HG03571 (cell line): Measurements from ENCODE around the gene EEPD1.

Experiments
- ATAC-seq: cut with Tn5 transposase; IDR thresholded peaks from one replicate; pipeline ENCODE4 v1.9.1; 2021; ENCODE audit not compliant: unreplicated experiment

The EEPD1 gene

DNA sequence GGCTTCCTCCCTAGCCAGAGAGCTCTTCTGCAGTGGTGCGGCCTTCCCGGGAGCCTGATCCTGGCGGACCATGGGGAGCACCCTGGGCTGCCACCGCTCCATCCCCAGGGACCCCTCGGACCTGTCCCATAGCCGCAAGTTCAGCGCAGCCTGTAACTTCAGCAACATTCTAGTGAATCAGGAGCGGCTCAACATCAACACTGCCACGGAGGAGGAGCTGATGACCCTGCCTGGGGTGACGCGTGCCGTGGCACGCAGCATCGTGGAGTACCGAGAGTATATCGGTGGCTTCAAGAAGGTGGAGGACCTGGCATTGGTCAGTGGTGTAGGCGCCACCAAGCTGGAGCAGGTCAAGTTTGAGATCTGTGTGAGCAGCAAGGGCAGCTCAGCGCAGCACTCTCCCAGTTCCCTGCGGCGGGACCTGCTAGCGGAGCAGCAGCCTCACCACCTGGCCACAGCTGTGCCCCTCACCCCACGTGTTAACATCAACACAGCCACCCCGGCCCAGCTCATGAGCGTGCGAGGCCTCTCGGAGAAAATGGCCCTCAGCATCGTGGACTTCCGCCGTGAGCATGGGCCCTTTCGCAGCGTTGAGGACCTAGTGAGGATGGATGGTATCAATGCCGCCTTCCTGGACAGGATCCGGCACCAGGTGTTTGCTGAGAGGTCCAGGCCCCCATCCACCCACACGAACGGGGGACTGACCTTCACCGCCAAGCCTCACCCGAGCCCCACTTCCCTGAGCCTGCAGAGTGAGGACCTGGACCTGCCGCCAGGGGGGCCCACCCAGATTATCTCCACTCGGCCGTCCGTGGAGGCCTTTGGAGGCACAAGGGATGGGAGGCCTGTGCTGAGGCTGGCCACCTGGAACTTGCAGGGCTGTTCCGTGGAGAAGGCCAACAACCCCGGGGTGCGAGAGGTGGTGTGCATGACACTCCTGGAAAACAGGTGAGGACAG is 1.5 kb downstream of the EEPD1 start:
- ATAC-seq = no peak

DNA sequence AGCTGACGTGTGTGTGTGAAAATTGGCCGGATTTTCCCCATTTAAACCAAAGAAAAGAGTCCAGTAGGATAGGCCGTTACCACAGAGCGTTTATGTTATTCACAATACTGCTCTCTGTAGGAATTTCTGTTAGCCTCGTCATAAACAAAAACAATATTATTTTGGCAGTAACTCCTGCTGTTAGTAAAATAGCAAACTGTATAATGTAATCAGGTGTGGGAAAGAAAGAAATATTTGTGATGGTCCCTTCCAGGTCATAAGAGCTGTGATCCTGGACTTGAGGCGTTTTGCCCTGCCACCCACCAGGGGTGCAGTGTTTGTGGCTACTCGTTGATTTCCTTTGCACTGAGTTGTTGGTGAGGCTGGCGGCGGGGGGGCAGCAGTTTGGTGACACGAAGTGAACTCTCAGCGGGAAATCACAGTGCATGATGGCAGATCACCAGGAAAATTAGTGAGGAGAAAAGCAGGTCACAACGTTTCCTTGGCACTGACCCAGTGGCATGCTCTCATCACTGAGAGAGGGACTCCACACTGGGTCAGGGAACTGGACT is 2.8 kb downstream of the EEPD1 start:
- no peak for ATAC-seq

DNA sequence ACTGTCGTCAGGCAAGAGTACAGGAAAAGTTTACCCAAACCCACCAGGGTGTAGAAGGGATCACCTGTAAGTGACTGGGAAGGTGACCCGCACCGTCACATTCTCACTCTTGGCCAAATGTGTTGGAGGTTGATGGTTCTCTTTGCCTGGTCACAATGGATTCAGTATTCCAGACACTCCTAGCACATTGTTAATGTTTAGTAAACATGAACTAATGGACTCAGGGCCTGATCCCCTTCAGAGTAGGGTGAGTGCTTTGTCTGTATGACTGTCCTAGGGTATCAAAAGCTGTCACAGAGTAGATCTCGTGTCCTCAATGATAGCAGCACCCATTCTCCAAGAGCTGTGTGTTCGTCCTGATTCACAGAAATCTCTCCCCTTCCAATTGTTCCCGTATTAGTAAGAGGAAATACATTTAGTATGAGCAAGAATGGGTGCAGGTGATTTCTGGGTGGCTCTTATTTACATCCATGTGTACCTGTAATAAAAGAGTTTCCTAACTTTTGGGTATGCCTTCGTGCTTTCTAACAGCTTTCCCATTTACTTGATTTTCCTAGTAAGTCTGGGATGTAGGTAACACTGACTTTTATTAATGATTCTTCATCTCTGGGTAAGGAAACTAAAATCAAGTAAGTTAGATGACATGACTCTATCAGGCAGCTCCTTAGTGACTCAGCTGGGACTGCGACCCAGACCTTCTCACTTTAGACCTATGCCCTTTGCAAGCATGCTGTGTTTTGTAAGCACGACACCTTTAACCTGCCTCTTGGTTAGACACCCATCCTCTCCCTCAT is 4.7 kb downstream of the EEPD1 start:
- no peak for ATAC-seq

DNA sequence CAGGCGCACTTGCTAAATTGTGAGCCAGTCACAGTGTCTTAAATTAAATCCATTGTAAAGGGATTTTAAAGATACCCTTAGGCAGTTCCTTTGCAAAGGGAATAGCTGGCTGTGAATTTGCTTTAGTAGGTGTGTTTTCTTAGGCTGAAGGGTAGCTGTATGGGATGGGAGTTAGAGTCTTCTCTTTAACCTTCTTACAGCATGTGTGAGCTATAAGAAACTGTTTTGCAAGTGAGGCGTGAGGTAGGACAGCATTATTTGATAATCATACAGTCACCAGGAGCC is 5.2 kb downstream of the EEPD1 start:
- ATAC-seq = no peak

DNA sequence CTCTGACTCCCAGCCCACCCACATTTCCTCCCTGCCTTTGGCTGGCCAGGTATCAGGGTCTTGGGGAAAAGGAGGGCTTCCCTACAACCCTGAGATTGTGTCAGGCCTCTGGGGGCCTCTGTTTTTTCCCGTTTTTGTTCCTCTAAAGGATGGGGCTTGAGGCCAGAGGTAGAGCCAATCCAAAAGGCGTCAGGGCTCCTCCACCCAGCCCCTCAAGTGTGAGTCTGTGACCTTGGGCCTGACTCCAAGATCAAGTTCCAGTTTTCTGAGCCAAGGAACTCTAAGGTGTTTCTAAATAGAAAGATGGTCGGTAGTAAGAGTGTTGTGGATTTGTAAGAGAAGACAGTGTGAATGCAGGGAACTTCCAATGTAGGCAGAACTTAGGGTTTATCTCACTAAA is 6.6 kb downstream of the EEPD1 start:
- ATAC-seq = no peak

DNA sequence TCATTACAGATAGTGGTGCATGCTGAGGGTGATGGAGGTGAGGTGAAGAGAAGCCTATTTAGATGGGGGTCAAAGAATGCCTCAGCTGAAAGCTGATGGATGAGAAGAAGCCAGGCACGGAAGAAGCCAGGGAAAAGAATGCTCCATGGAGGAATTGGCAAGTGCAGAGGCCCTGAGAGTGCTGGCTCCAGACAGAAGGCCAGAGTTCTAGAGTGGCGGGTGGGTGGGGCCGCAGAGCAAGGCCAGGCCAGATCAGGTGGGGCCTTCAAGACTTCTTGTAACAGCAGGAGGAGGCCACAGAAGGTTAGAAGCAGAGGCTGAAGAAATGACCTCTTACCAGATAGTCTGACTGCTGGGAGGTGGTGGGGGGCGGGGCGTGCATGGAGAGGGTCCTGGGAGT is 7.3 kb downstream of the EEPD1 start:
- no peak for ATAC-seq

DNA sequence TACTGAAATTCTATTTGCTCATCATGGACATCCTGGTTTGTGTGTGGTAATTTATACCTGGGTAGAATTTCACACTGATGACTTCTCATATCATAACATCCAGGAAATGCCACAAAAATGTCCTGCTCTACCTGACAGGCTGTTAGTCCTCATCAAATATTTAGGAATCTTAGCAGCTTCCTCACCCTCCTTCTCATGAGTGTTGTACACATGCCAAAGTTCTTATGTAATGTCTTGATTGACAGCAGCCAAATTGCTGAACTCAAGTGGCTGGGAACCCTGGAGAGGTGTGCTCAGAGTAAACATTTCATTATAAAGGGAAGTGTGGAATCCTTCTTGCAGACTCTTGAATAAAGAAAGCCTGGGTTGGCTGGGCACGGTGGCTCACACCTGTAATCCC is 8.9 kb downstream of the EEPD1 start:
- no peak for ATAC-seq

DNA sequence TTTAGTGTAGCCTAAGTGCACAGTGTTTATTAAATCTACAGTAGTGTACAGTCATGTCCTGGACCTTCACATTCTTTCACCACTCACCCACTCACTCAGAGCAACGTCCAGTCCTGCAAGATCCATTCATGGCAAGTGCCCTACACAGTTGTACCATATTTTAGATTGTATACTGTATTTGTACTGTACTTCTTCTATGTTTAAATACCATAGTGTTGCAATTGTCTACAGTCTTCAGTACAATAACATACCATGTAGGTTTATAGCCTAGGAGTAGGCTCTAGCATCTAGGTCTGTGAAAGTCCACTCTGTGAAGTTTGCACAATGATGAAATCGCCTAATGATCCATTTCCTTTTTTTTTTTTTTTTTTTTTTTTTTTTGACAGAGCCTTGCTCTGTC is 12.0 kb downstream of the EEPD1 start:
- ATAC-seq = no peak

DNA sequence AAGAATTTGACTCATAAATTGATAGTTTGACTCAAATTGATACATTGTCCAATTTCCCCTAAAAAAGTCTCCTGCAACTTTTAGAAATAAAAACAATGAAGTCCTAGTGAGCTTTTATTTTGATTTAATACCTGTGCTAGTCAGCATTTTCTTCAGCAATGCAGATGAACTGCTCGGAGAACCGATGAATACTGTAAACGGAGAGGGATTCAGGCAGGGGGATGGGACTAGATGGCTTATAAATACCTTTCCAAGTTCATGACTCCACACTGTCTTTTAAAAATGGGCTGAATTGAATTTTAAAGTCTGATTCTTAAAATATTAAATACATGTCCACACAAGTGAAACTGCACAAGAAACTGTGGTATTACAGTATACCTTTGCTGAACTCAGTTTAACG is 12.7 kb downstream of the EEPD1 start:
- no peak for ATAC-seq

DNA sequence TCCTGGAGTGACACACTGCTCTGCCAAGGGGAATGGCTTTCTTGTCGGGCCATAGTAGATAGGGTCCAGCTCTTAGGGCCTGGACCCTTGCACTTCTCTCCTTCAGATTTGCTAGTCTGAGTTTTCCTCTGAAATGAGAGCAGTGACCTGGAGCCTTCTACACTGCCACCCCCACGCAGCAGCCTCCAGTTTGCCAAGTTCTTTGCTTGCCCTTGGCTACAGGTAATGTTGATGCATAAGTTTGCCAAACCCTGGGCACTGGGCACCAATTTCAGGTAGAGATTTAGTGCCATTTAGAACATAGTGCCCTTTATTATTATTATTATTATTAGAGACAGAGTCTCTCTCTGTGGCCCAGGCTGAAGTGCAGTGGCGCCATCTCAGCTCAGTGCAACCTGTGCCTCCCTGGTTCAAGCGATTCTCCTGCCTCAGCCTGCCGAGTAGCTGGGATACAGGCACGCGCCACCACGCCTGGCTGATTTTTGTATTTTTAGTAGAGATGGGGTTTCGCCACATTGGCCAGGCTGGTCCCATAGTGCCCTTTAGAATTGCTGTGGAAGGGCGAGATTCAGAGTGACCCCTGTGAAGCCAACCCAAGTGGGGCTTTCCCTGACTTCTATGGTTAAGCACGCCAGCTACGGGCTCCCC is 14.5 kb downstream of the EEPD1 start:
- ATAC-seq = no peak

DNA sequence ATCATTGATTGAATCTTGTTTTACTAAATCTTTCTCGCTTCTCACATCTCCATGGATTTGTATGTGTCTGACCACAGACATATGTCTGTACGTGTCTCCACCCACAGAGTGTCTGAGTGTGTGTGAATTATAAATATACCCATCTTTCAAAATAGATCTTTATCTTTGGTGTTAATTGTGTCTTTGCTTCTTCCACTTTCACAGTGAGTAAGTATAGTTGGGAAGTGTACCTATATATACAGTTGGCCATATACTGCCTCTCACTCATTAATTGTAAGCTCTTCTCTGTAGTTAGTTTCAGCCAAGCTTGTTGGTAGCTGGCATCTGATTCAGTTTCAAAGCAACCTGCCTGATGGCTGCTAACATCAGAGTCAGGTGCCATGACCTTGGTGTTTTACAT is 18.4 kb downstream of the EEPD1 start:
- ATAC-seq = no peak

DNA sequence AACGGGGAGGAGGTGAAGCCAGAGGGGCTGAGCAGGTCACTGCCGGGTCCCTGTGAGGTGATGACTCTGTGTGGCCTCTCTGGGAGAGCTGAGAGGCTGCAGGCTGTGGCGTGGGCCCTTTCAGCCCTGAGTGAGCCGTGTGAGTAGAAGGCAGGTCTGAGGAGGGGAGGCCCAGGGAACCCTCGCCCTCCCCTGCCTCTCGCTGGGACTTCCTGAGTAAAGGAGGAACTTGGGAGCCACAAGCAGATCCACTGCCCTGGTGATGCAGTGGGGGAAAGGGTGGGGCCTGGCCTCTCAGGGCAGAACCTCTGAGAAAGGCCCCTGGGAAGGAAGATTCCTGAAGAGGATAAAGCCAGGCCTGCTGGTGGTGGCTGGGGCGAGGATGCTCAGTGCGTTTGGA is 22.8 kb downstream of the EEPD1 start:
- no peak for ATAC-seq

DNA sequence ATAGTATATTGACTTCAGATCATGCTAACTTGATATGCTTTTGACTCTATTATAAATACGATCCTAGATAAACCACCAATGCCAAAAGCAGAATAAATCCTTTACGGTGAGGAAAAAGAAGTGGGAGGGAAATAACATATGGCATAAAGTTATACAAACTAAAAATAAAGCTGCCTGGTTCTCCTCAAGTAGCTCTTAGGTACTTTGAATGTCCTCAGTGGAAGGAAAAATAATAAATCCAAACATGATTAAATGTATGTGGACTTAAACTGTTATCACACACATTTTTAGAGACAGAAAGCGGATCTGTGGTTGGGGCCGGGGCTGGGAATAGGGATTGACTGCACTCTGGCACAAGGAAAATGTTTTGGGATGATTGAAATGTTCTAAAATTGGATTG is 23.6 kb downstream of the EEPD1 start:
- no peak for ATAC-seq

DNA sequence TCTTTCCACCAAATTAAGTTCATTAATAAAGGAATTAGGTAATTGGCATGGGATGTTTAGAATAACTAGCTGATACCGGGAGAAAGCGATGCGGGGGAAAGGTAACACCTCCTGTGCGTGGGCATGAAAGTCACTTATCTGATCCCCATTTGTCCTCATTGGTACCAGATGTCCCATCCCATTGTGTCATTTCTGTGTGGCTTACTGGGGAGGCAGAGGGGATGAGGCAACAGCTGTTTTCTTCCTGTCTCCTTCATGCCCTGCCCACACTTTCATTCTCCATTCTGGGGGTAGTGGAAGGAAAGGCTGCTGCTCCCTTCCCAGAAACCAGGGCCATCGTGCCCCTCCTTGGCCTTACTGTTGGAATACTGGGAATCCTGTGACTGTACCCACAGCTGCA is 27.1 kb downstream of the EEPD1 start:
- no peak for ATAC-seq

DNA sequence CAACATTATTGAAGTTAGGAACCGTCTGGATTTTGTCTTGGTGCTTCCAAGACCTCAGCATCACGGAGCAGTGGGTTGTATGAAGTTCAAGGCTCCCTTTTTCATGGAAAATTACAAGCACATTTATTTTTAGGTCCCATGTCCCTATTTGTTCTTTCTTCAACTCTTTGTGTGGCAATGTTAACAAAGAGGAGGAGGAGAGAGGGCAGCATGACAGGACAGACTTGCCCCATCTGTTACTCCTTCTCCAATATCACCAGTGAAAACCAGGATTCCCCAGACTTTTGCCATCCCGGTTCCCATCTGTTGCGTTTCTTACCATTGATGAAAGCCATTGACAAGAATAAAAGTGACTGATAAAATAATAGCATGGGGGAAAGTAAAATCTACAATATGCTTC is 28.6 kb downstream of the EEPD1 start:
- no peak for ATAC-seq

DNA sequence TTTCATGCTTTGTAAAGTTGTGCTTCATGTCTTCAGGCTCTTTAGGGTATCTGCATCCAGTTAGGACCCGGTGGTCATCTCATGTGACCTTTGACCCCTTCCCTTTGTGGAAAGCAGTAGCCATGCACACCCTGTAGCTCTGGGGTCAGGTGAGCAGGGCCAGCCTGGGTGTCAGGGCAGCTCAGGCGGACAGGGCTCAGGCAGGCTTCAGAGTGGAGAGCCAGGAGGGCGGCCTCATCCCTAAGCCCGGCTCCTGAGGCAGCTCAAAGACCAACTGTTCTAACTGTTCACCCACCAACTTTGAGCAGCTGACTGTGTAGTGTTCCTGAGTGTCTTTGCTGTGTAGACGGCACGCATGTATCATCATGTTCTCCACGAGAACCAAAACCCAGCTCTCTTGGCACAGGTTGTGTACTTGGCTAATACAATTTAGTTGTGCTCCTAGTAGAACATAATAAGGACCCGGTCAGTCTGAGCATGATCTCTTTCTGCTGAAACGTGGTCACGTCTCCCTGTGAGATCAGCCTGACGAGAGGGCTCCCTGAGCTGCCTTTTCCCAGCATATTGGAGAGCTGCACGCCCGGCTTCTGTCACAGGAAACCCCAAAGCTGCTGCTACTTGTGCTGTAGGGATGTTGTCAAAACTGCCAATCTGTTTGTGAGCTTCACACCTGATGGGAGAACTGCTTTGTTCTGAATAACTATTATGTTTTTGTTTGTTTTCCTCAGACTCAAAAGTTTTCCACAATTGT is 30.0 kb downstream of the EEPD1 start:
- ATAC-seq = no peak

DNA sequence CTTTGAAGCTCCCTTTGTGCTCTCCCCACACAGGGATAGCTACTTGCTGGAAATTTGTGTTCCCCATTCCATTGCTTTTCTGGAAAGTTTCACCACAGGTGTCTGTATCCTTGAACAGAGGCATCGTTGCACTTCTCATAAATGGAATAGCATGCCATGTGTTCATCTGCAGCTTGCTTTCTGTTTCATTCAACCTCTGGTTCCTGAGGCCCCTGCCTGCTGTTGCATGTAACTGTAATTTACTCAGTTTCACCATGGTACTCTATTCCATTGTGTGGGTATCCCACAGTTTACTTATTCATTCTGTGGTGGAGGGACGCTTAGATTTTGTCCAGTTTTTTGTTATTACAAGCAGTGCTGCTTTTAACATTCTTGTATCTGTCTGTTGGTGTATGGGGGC is 32.0 kb downstream of the EEPD1 start:
- no peak for ATAC-seq

DNA sequence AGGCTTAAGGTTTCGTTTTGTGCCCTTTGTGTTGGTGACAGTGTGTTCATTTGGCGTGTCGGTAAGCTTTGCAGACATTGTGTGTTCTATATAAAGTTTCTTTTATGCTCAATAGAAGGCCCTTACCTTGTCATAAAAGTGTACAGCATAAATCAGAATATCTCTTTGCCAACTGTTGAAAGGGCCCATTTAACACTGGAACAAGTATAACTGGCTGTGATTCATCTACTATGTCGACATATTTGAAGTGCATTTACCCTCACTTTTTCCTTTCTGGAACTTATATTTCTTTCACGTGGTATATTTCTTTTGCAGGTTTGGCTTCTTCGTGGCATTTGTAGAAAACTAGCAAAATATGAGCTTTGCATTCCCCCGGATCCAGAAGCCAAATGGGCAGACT is 32.7 kb downstream of the EEPD1 start:
- no peak for ATAC-seq

DNA sequence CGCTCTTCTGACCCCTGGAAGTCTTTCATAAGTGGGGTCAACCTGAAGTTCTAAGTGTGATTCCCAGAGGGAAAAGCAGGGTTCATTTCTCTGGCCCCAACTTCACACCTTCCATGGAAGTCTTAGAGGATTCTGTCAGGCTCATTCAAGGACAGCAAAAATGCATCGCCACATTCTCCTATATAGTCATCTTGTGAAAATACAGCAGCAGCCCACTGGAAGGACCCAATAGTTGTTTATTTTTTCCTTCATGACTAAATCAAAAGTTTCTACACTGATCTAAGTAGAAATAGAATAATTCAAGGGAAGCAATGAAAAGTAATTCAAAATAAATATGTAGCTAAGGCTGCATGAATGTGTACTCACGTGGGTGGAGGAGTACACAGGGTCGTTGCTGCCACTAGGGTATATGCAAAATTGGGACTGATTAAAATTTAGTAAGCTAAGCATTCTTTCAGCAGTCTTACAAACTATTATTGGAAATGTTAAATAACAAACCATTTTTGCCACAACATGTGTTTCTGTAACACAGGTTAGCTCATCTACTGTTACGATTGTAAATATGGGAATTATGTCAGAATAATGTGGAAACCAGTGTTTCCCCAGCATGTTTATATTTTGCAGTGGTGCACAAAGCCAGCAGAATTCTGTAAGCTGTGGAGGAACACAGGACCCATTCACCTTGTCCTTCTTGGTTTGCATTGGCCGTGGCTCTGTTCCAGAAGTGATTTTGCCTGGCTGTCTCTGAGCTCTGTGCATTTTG is 33.5 kb downstream of the EEPD1 start:
- ATAC-seq = no peak

DNA sequence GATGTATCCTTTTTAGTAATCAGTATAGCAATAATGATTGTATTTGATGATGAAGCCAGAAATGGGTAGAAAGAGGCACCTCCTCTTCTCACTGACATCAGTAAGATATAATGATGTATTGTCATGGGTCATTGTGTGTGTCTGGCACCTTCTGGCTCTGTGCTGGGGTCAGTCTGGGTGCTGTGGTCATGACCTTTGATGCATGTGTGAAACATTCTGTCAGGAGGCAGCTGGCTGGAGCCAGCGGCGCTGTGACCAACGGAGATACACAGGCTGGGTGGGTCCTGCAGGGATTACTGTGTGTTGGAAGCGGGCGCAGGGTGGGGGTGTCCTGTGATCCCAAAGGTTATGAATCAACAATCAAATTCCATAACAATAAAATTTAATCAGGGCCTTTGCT is 35.2 kb downstream of the EEPD1 start:
- no peak for ATAC-seq
